Measurements from ENCODE around the gene SERPINA10.
"Not testable (repeated sequence)": the region's sequence is repeated elsewhere in the genome, so short reads cannot be mapped to it uniquely, and the experiment has no call there.

The SERPINA10 gene

GRCh38 chr14:94305620-94306019, 12.6 kb upstream of the SERPINA10 start:
- no peaks in the 10 kb centered on the region for H3K36me3 ChIP-seq
- TF ChIP-seq CTCF (IDR thresholded peaks at IDR 0.05) = no peak
- no peaks in the 10 kb centered on the region for H3K4me1 ChIP-seq (ENCODE audit: control insufficient read depth in 1 of 2, insufficient read depth in 1 of 2, low read depth in 1 of 2, low read length in 1 of 2)

GRCh38 chr14:94304243-94304642, 11.2 kb upstream of the SERPINA10 start:
- H3K36me3 ChIP-seq = no peaks in the 10 kb centered on the region
- no peaks in the 10 kb centered on the region for H3K4me1 ChIP-seq (ENCODE audit: control insufficient read depth in 1 of 2, insufficient read depth in 1 of 2, low read depth in 1 of 2, low read length in 1 of 2)
- TF ChIP-seq CTCF (IDR thresholded peaks at IDR 0.05) = no peak
- no peak overlapping the region for H3K4me3 ChIP-seq (ENCODE audit: low read depth in 1 of 2, low read length in 1 of 2)
- H3K27me3 ChIP-seq = no peaks in the 10 kb centered on the region
- H3K27ac ChIP-seq = no peak overlapping the region
- no peaks in the 10 kb centered on the region for H3K9me3 ChIP-seq

More at GRCh38 chr14:94305620-94306019, 12.6 kb upstream of the SERPINA10 start:
- H3K27ac ChIP-seq = no peak overlapping the region
- no peak overlapping the region for H3K4me3 ChIP-seq (ENCODE audit: low read depth in 1 of 2, low read length in 1 of 2)
- no peaks in the 10 kb centered on the region for H3K27me3 ChIP-seq
- no peaks in the 10 kb centered on the region for H3K9me3 ChIP-seq

GRCh38 chr14:94303111-94303510, 10.0 kb upstream of the SERPINA10 start:
- no peak overlapping the region for H3K4me3 ChIP-seq (ENCODE audit: low read depth in 1 of 2, low read length in 1 of 2)
- no peaks in the 10 kb centered on the region for H3K27me3 ChIP-seq
- TF ChIP-seq CTCF (IDR thresholded peaks at IDR 0.05) = no peak
- no peaks in the 10 kb centered on the region for H3K36me3 ChIP-seq
- H3K4me1 ChIP-seq (ENCODE audit: control insufficient read depth in 1 of 2, insufficient read depth in 1 of 2, low read depth in 1 of 2, low read length in 1 of 2) = no peaks in the 10 kb centered on the region
- H3K9me3 ChIP-seq = no peaks in the 10 kb centered on the region
- no peak overlapping the region for H3K27ac ChIP-seq

GRCh38 chr14:94298130-94298529, 5.1 kb upstream of the SERPINA10 start:
- Histone ChIP-seq H3K4me3 (ENCODE audit: low read depth in 1 of 2, low read length in 1 of 2) (no peak overlapping the region), H3K27ac (no peak overlapping the region), H3K36me3 (no peaks in the 10 kb centered on the region), H3K4me1 (ENCODE audit: control insufficient read depth in 1 of 2, insufficient read depth in 1 of 2, low read depth in 1 of 2, low read length in 1 of 2) (no peaks in the 10 kb centered on the region), H3K27me3 (no peaks in the 10 kb centered on the region), H3K9me3 (no peaks in the 10 kb centered on the region)
- TF ChIP-seq CTCF (IDR thresholded peaks at IDR 0.05) = no peak

GRCh38 chr14:94296181-94296545, 3.1 kb upstream of the SERPINA10 start:
- H3K4me3 ChIP-seq (ENCODE audit: low read depth in 1 of 2, low read length in 1 of 2) = not testable (repeated sequence)

GRCh38 chr14:94295360-94296180, 2.5 kb upstream of the SERPINA10 start:
- TF ChIP-seq CTCF (IDR thresholded peaks at IDR 0.05) = no peak
- H3K36me3 ChIP-seq = no peaks in the 10 kb centered on the region
- no peak overlapping the region for H3K4me3 ChIP-seq (ENCODE audit: low read depth in 1 of 2, low read length in 1 of 2)

More at GRCh38 chr14:94296181-94296545, 3.1 kb upstream of the SERPINA10 start:
- not testable (repeated sequence) for H3K27ac ChIP-seq; H3K36me3 ChIP-seq; H3K27me3 ChIP-seq; H3K4me1 ChIP-seq (ENCODE audit: control insufficient read depth in 1 of 2, insufficient read depth in 1 of 2, low read depth in 1 of 2, low read length in 1 of 2); H3K9me3 ChIP-seq

More at GRCh38 chr14:94295360-94296180, 2.5 kb upstream of the SERPINA10 start:
- H3K4me1 ChIP-seq (ENCODE audit: control insufficient read depth in 1 of 2, insufficient read depth in 1 of 2, low read depth in 1 of 2, low read length in 1 of 2) = no peaks in the 10 kb centered on the region
- H3K27me3 ChIP-seq = no peaks in the 10 kb centered on the region
- H3K27ac ChIP-seq = no peak overlapping the region
- H3K9me3 ChIP-seq = no peaks in the 10 kb centered on the region
